ENCODE measurements around the gene MED15.

GRCh38 chr22:20577045-20577444 is 69.6 kb downstream of the MED15 start:
- TF ChIP-seq CTCF (IDR thresholded peaks at IDR 0.05) (no peak), POLR2AphosphoS5 (IDR thresholded peaks at IDR 0.05; ENCODE audit: low read depth, low read length) (no peak)
